ENCODE results near the gene SMYD3. TPM values are rescaled to one million over a fixed set of nuclear protein-coding genes. Genes with fewer than 3 reads are reported as not detected.
"Not testable (repeated sequence)": the region's sequence is repeated elsewhere in the genome, so short reads cannot be mapped to it uniquely, and the experiment has no call there.

The SMYD3 gene
- total RNA-seq, 4 donors from 2014 or later, result 7.6 to 26.3 (median 13.4) TPM

GRCh38 chr1:245748240-245748639, 758.8 kb downstream of the SMYD3 start:
- DNase-seq (ENCODE audit: low spot score) (no peak), ATAC-seq (ENCODE audit: low FRiP score) (no peak)
- no peak for TF ChIP-seq CTCF (IDR thresholded peaks at IDR 0.05)

GRCh38 chr1:245742896-245743295, 764.2 kb downstream of the SMYD3 start:
- TF ChIP-seq CTCF (IDR thresholded peaks at IDR 0.05), result no peak
- DNase-seq (ENCODE audit: low spot score) (no peak), ATAC-seq (ENCODE audit: low FRiP score) (no peak)

GRCh38 chr1:245740336-245740735, 766.7 kb downstream of the SMYD3 start:
- DNase-seq (ENCODE audit: low spot score); ATAC-seq (ENCODE audit: low FRiP score): not testable (repeated sequence)

- DNase-seq (ENCODE audit: low spot score), result no peak
- no peak for ATAC-seq (ENCODE audit: low FRiP score)
- no peak for TF ChIP-seq CTCF (IDR thresholded peaks at IDR 0.05)
These were observed 776.3 kb downstream of the SMYD3 start for GRCh38 chr1:245730801-245731200.

- ATAC-seq (ENCODE audit: low FRiP score); DNase-seq (ENCODE audit: low spot score): not testable (repeated sequence)
These were observed 779.0 kb downstream of the SMYD3 start for GRCh38 chr1:245728035-245728434.

- no peak for DNase-seq (ENCODE audit: low spot score)
- ATAC-seq (ENCODE audit: low FRiP score), result no peak
- no peak for TF ChIP-seq CTCF (IDR thresholded peaks at IDR 0.05)
These were observed 785.6 kb downstream of the SMYD3 start for GRCh38 chr1:245721488-245721887.

- DNase-seq (ENCODE audit: low spot score) (no peak), ATAC-seq (ENCODE audit: low FRiP score) (no peak)
- TF ChIP-seq CTCF (IDR thresholded peaks at IDR 0.05), result no peak
These were observed 788.1 kb downstream of the SMYD3 start for GRCh38 chr1:245718951-245719350.

GRCh38 chr1:245718123-245718522, 789.0 kb downstream of the SMYD3 start:
- ATAC-seq (ENCODE audit: low FRiP score) (no peak), DNase-seq (ENCODE audit: low spot score) (no peak)
- TF ChIP-seq CTCF (IDR thresholded peaks at IDR 0.05), result no peak

Measured in omental fat pad (tissue), 4 donors.